SK-N-MC (cell line): ENCODE data around the gene CCDC30.

ENCODE experiments used
- EZH2 ChIP-seq: fragments of 200-600 bp; sonication (generic); IDR thresholded peaks from one replicate; pipeline ENCODE4 v1.6.1; 2017; ENCODE audit warnings: antibody characterized with exemption
- FOXP2 ChIP-seq: optimal IDR thresholded peaks from 2 replicates; pipeline ENCODE3; 2011; ENCODE audit warnings: mild to moderate bottlenecking, moderate library complexity; ENCODE audit not compliant: insufficient read depth; ENCODE audit errors: extremely low read length, control extremely low read depth
- POLR2AphosphoS5 ChIP-seq: IDR thresholded peaks from 2 replicates; pipeline ENCODE4 v1.6.1; 2012; ENCODE audit warnings: mild to moderate bottlenecking, low read depth, low read length, borderline replicate concordance

- TF ChIP-seq EZH2 (no peak), POLR2AphosphoS5 (no peak), FOXP2 (no peak)
Observed at GRCh38 chr1:42453386-42453785, 9.7 kb upstream of the CCDC30 start.
